CD14-positive monocyte (primary cell): Measurements from ENCODE around the gene NELL1. TPM values are rescaled to one million over a fixed set of nuclear protein-coding genes. Genes with fewer than 3 reads are reported as not detected.

Source experiments
- DNase-seq, 3 donors: peaks; one replicate each; pipeline ENCODE4 v3.0.0-alpha.2; 2011 to 2022
- H2AFZ ChIP-seq: 2 replicates; pipeline ENCODE4 v1.6.0; 2012; ENCODE audit warnings: mild to moderate bottlenecking, low read depth, low read length, inconsistent platforms; ENCODE audit not compliant: insufficient read depth, poor library complexity, severe bottlenecking
- H3K27ac ChIP-seq, 2 donors: 1 replicate in 1 of 2; 2 replicates in 1 of 2; pipeline ENCODE4 v1.5.1; 2012 to 2013; ENCODE audit warnings: low read length in 2 of 2, control low read depth in 1 of 2, inconsistent platforms in 1 of 2, low read depth in 1 of 2, mild to moderate bottlenecking in 1 of 2
- H3K27me3 ChIP-seq, 2 donors: one replicate each; pipeline versions ENCODE4 v1.6.0 to v1.6.1; 2011 to 2013; ENCODE audit warnings: low read length in 2 of 2; ENCODE audit not compliant: control insufficient read depth in 2 of 2, insufficient read depth in 2 of 2
- H3K36me3 ChIP-seq, 2 donors: replicated peaks in 1 of 2; 1 replicate in 1 of 2; 2 replicates in 1 of 2; pipeline versions ENCODE4 v1.5.1 to v1.6.1; 2012 to 2013; ENCODE audit warnings: low read length in 2 of 2, control low read depth in 1 of 2, inconsistent platforms in 1 of 2, mild to moderate bottlenecking in 1 of 2; ENCODE audit not compliant: insufficient read depth in 2 of 2, control insufficient read depth in 1 of 2
- H3K4me1 ChIP-seq, 2 donors: 1 replicate in 1 of 2; 2 replicates in 1 of 2; pipeline versions ENCODE4 v1.5.1 to v1.6.1; 2012 to 2013; ENCODE audit warnings: low read length in 2 of 2, control low read depth in 1 of 2, inconsistent platforms in 1 of 2, mild to moderate bottlenecking in 1 of 2, moderate library complexity in 1 of 2; ENCODE audit not compliant: insufficient read depth in 2 of 2, control insufficient read depth in 1 of 2
- H3K4me2 ChIP-seq: replicated peaks from 2 replicates; pipeline ENCODE3; 2012; ENCODE audit warnings: low read length, moderate library complexity, mild to moderate bottlenecking; ENCODE audit not compliant: poor library complexity, severe bottlenecking; ENCODE audit errors: extremely low read depth
- H3K4me3 ChIP-seq, 3 experiments: fragments of 200-600 bp in 1 of 3; sonication (generic) in 1 of 3; replicated peaks in 1 of 3; 1 replicate in 2 of 3; 2 replicates in 1 of 3; pipeline ENCODE4 v1.5.1; 2011 to 2013; ENCODE audit warnings: low read length in 3 of 3, mild to moderate bottlenecking in 3 of 3, control low read depth in 2 of 3, low read depth in 2 of 3, inconsistent platforms in 1 of 3, moderate library complexity in 1 of 3
- H3K79me2 ChIP-seq: 2 replicates; pipeline ENCODE4 v1.6.0; 2012; ENCODE audit warnings: mild to moderate bottlenecking, control low read depth, inconsistent platforms, low read length, moderate library complexity; ENCODE audit not compliant: insufficient read depth
- H3K9ac ChIP-seq: 2 replicates; pipeline ENCODE4 v1.6.0; 2017; ENCODE audit warnings: low read length, mild to moderate bottlenecking; ENCODE audit not compliant: insufficient read depth, poor library complexity, severe bottlenecking
- H3K9me3 ChIP-seq, 2 donors: replicated peaks in 1 of 2; 1 replicate in 1 of 2; 2 replicates in 1 of 2; pipeline versions ENCODE4 v1.5.1 to v1.6.1; 2012 to 2013; ENCODE audit warnings: low read length in 2 of 2, control low read depth in 1 of 2; ENCODE audit not compliant: control insufficient read depth in 1 of 2, insufficient read depth in 1 of 2
- H4K20me1 ChIP-seq: 2 replicates; pipeline ENCODE4 v1.6.0; 2012; ENCODE audit warnings: mild to moderate bottlenecking, low read length, control low read depth, moderate library complexity; ENCODE audit not compliant: insufficient read depth
- H3K27ac Mint-ChIP-seq, 7 donors: one replicate each; pipeline ENCODE4 v1.8.0; 2020; ENCODE audit warnings: mild to moderate bottlenecking in 7 of 7, mixed read lengths in 7 of 7, moderate library complexity in 6 of 7, inconsistent platforms in 2 of 7
- H3K27me3 Mint-ChIP-seq, 3 donors: one replicate each; pipeline ENCODE4 v1.8.0; 2021 to 2022; ENCODE audit warnings: low read depth in 3 of 3, mild to moderate bottlenecking in 3 of 3, mixed read lengths in 3 of 3, moderate library complexity in 3 of 3, inconsistent platforms in 1 of 3
- H3K36me3 Mint-ChIP-seq, 2 donors: one replicate each; pipeline ENCODE4 v1.8.0; 2020; ENCODE audit warnings: mixed read lengths in 2 of 2, inconsistent platforms in 1 of 2, mild to moderate bottlenecking in 1 of 2
- H3K4me1 Mint-ChIP-seq: one replicate; pipeline ENCODE4 v1.8.0; 2020; ENCODE audit warnings: mild to moderate bottlenecking, mixed read lengths
- H3K4me3 Mint-ChIP-seq, 2 donors: one replicate each; pipeline ENCODE4 v1.8.0; 2020; ENCODE audit warnings: mild to moderate bottlenecking in 2 of 2, mixed read lengths in 2 of 2, moderate library complexity in 1 of 2
- H3K9me3 Mint-ChIP-seq, 7 donors: one replicate each; pipeline ENCODE4 v1.8.0; 2020 to 2022; ENCODE audit warnings: mixed read lengths in 7 of 7, mild to moderate bottlenecking in 6 of 7, moderate library complexity in 6 of 7, inconsistent platforms in 2 of 7
- CTCF ChIP-seq: fragments of 200-600 bp; IDR thresholded peaks from one replicate; pipeline ENCODE4 v1.8.0; 2022; ENCODE audit warnings: antibody characterized with exemption, mild to moderate bottlenecking
- WGBS: methylation state at CpG from one replicate; pipeline ENCODE4 v1.1.5; 2013; ENCODE audit warnings: missing lambda C conversion rate; ENCODE audit not compliant: insufficient coverage; 5-methylcytosine and 5-hydroxymethylcytosine counted together
- intact Hi-C, 2 donors: fragments of 100-400 bp; cut with micrococcal nuclease; formaldehyde crosslinking; loops; one replicate each; pipeline versions ENCODE4 v1.15.0 to v1.15.1; 2023
- polyA plus RNA-seq, 3 donors: library from polyadenylated mRNA; depleted of rRNA in 1 of 3; unstranded in 2 of 3; stranded (reverse) in 1 of 3; fragments of 300-500 nt in 2 of 3; fragments of >200 nt in 1 of 3; fragmentation: Illumina TruSeq in 2 of 3; gene quantifications; 1 replicate in 2 of 3; 2 replicates in 1 of 3; pipeline ENCODE4 v1.2.3, GENCODE V29; 2012 to 2021

NELL1 gene
- polyA plus RNA-seq, 3 donors = not detected

GRCh38 chr11:21323617-21324016, 654.2 kb downstream of the NELL1 start:
- no peaks in the 10 kb centered on the region for H3K27me3 ChIP-seq
- Mint-ChIP-seq H3K4me3 (no peak overlapping the region), H3K4me1 (no peaks in the 10 kb centered on the region), H3K27ac (no peak overlapping the region), H3K9me3 (peaks cover 0 to 6% (median 2%) of the 10 kb centered on the region in 7 donors), H3K36me3 (no peaks in the 10 kb centered on the region), H3K27me3 (no peaks in the 10 kb centered on the region)
- no peaks in the 10 kb centered on the region for H3K4me1 ChIP-seq
- no peak for TF ChIP-seq CTCF
- no peaks in the 10 kb centered on the region for H3K79me2 ChIP-seq
- no peak overlapping the region for H3K4me3 ChIP-seq
- H3K4me2 ChIP-seq = no peak overlapping the region
- H3K27ac ChIP-seq = no peak overlapping the region
- peaks cover 0 to 4% of the 10 kb centered on the region in 2 donors for H3K9me3 ChIP-seq
- no peak overlapping the region for H3K9ac ChIP-seq
- no peak for DNase-seq
- no CpG with 5 or more reads among the region's 2 CpGs for WGBS
- no peaks in the 10 kb centered on the region for H3K36me3 ChIP-seq
- no peaks in the 10 kb centered on the region for H4K20me1 ChIP-seq
- no peak overlapping the region for H2AFZ ChIP-seq
- intact Hi-C loops = no loop called here

GRCh38 chr11:21343204-21343603, 673.8 kb downstream of the NELL1 start:
- H3K27me3 Mint-ChIP-seq = no peaks in the 10 kb centered on the region
- H3K9ac ChIP-seq = no peak overlapping the region

More at GRCh38 chr11:21343204-21343603, 673.8 kb downstream of the NELL1 start:
- no peaks in the 10 kb centered on the region for H3K27me3 ChIP-seq
- DNase-seq = no peak
- intact Hi-C loops = no loop called here
- Mint-ChIP-seq H3K36me3 (no peaks in the 10 kb centered on the region), H3K9me3 (peaks cover 0 to 13% (median 3%) of the 10 kb centered on the region in 7 donors), H3K4me1 (no peaks in the 10 kb centered on the region), H3K4me3 (no peak overlapping the region), H3K27ac (no peak overlapping the region)
- no peaks in the 10 kb centered on the region for H3K79me2 ChIP-seq
- no peaks in the 10 kb centered on the region for H4K20me1 ChIP-seq
- TF ChIP-seq CTCF = no peak
- no peak overlapping the region for H3K4me3 ChIP-seq
- no peaks in the 10 kb centered on the region for H3K4me1 ChIP-seq
- no peak overlapping the region for H3K4me2 ChIP-seq
- H2AFZ ChIP-seq = no peak overlapping the region
- WGBS = 33% methylated on average over 2 of the region's 2 CpGs
- H3K36me3 ChIP-seq = no peaks in the 10 kb centered on the region
- H3K27ac ChIP-seq = no peak overlapping the region
- H3K9me3 ChIP-seq = no peaks in the 10 kb centered on the region
